IPS-18c (cell line): Measurements from ENCODE around the gene WAPL.

Experiments
- H3K4me3 ChIP-seq: 2 replicates; pipeline ENCODE4 v1.7.0; 2013; ENCODE audit warnings: low read depth, mild to moderate bottlenecking, low read length, moderate library complexity; ENCODE audit not compliant: insufficient read depth
- H3K9me3 ChIP-seq: one replicate; pipeline ENCODE4 v1.6.1; 2013; ENCODE audit warnings: mild to moderate bottlenecking, low read length, moderate library complexity; ENCODE audit not compliant: control insufficient read depth, insufficient read depth

The WAPL gene

DNA sequence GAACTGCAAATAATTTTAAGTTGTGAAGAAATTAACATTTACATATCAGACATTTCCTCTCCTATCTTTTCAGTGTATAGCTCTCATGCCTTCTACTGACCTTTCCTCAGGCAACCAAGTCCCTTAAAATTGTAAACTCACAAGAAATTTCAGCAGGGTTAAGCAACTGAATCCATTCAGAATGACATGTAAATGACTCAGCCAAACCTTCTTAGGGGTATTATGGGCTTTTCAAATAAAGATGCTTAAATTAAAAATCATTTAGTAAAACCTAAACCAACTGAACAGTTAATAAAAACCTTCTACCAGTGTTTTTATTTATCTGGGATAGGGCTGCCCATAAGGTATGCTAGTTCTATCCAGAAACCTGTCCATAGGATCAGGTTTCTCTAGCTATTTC, 20.7 kb downstream of the WAPL start:
- H3K9me3 ChIP-seq, result no peaks in the 10 kb centered on the region

DNA sequence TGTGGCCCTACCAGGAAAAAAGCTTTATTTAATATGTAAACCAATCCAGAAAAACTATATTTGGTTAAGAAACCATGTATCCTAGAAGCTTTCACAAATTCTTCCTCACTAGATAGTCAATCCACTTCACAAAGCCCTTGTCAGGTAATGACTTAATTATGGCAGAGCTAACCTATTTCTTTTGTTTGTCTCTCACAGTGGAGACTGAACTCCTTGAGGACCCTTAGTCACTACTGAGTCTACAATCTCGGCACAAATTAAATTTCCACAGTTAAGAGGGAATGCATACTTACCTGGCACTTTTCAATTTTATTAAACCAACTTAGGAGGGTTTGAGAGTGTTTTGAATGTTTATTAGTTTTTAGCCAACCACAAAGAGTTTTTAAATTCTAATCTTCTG, 23.0 kb downstream of the WAPL start:
- Histone ChIP-seq H3K4me3 (no peak overlapping the region), H3K9me3 (no peaks in the 10 kb centered on the region)

More for the DNA sequence above, 20.7 kb downstream of the WAPL start:
- no peak overlapping the region for H3K4me3 ChIP-seq

DNA sequence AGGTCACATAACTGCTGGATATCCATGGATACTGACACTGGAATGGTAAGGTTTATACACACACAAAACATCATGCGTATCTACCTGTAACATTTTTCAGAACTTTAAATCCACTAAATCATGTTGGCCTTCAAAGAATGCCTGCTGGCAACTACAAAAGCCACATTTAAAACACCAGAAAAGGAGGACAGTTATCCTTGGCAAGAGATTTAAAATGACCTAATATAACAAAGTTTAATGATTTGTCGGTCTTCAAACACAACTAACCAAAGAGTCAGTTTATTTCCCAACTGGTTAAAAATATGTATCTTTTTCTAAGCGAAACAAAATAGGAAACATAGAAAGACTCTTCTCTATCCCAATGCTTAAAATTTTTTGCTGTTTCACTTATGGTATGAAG, 24.0 kb downstream of the WAPL start:
- Histone ChIP-seq H3K4me3 (no peak overlapping the region), H3K9me3 (no peaks in the 10 kb centered on the region)

DNA sequence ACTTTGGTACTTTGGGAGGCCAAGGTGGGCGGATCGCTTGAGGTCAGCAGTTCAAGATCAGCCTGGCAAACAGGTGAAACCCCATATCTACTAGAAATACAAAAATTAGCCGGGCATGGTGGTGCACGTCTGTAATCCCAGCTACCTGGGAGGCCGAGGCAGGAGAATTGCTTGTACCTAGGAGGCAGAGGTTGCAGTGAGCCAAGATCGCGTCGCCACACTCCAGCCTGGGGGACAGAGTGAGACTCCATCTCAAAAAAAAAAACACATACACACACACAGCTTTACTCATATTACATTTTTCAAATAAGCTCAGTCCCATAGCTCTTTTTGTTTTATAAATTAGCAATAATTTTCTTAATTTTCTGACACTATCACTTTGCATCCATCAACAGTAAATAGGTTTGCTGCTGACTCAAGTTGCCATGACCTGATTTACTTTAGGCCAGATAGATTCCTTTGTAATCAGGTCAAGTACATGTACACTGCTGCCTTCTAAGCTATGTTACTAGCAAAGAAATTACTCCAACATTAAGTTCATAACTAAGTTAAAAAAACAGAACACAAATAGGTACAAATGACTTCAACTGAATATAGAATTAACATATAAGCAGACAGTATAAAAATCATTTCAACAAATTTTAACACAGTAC, 31.5 kb downstream of the WAPL start:
- no peaks in the 10 kb centered on the region for H3K9me3 ChIP-seq
- H3K4me3 ChIP-seq, result no peak overlapping the region

DNA sequence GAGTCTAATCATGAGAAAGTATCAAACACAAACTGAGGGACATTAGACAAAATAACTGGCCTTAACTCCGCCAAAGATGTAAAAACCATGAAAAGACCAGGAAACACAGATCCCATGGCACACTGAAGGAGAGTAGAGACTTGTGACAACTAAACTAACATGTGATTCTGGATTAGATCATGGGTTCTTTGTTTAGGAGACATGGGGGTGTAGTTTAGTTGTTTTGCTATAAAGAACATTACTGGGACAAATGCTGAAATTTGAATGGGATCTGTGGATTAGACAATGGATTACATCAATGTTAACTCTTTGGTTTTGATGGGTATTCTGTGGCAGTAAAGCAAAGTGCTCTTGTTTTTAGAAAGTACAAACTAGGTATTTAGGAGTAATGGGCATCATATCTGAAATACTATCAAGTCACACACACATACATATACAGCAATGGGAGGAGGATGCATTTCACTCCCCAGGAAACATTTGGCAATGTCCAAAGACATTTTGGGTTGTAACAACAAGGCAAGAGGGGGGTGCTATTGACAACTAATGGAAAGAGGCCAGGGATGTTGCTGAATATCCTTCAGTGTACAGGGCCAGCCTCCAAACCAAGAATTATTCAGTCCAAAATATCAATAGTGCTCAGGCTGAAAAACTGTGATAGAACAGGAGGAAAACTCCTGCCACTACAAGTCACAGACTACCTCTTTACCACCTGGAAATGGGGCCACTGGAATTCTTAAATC, 32.4 kb downstream of the WAPL start:
- Histone ChIP-seq H3K9me3 (no peaks in the 10 kb centered on the region), H3K4me3 (no peak overlapping the region)

DNA sequence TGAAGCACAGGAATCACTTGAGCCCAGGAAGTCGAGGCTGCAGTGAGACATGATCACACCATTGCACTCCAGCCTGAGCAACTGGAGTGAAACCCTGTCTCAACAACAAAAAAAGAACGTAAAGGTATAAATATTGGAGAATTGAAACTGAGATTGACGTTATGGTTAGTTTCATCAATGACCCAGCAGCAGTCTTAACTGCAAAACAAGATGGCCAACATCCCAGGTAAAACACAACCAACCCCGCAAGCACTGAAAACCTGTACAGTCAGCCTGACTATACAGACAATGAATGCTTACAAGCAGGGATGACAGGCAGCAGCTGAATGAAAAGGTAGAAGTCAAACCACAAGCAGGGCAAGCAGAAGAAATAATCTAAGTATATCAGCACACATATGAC, 34.7 kb downstream of the WAPL start:
- no peaks in the 10 kb centered on the region for H3K9me3 ChIP-seq
- no peak overlapping the region for H3K4me3 ChIP-seq

DNA sequence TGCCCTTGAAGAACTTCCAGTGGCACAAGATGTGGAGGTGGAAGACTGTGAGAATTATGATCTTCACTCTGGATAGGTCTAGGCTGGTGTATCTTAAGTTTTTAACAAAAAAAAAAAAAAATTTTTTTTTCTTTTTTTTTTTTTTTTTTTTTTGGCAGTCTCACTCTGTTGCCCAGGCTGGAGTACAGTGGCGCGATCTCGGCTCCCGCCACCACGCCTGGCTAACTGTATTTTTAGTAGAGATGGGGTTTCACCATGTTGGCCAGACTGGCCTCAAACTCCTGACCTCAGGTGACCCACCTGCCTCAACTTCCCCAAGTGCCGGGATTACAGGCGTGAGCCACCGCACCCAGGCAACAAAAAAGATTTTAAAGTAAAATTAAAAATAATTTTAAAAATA, 37.9 kb downstream of the WAPL start:
- no peak overlapping the region for H3K4me3 ChIP-seq
- no peaks in the 10 kb centered on the region for H3K9me3 ChIP-seq

DNA sequence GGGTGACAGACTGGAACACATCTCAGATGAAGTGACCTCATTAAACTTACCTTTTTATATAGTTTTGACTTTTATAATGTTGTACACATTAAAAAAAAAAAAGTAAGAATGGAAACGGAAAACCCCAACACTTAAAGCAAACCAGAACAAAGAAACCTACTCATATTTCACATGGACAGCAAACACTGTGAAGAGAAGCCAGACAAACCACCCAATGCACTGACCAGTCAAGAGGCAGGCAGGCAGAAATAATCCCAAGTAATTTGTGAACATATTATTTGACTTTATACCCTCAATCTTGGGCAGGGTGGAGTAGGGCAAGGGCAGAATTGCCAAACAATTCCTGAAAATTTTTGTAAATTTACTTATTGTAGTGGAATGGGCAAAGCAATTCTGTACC, 39.8 kb downstream of the WAPL start:
- no peak overlapping the region for H3K4me3 ChIP-seq
- no peaks in the 10 kb centered on the region for H3K9me3 ChIP-seq

DNA sequence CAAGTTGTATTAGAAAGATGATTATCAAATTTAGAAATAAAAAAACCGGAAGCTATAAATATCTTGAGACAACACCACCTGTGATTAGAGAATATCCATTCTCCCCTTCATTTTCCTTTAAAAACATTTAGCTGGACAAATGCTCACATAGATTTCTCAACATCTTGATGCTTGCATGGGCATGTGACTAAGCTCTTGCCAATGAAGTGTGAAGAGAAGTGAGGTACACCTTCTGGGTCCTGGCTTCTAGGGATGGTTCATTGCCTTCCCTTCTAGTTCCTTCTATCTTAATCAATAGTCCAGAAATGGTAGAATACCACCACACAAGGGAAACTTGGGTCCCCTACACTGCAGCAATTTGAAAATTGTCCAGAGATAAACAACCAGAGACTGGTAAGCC, 41.0 kb downstream of the WAPL start:
- Histone ChIP-seq H3K9me3 (no peaks in the 10 kb centered on the region), H3K4me3 (no peak overlapping the region)

DNA sequence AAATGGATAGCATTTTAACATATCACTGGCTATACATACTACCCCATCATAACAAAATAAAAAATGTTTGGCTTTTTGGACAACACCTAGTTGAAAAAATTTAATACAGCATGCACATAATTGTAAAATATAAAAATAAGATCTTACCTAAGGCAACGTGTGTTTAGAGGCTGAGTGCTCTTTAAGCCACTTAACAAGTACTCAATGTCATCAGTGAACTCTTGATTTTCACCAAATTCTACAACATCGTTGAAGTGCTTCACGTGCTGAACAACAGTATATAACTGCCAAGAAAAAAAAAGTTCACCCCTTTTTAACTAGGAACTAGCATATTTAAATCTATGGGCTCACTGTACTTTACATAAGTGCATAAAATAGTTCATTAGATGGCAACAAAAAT, 49.5 kb downstream of the WAPL start:
- no peak overlapping the region for H3K4me3 ChIP-seq
- no peaks in the 10 kb centered on the region for H3K9me3 ChIP-seq

DNA sequence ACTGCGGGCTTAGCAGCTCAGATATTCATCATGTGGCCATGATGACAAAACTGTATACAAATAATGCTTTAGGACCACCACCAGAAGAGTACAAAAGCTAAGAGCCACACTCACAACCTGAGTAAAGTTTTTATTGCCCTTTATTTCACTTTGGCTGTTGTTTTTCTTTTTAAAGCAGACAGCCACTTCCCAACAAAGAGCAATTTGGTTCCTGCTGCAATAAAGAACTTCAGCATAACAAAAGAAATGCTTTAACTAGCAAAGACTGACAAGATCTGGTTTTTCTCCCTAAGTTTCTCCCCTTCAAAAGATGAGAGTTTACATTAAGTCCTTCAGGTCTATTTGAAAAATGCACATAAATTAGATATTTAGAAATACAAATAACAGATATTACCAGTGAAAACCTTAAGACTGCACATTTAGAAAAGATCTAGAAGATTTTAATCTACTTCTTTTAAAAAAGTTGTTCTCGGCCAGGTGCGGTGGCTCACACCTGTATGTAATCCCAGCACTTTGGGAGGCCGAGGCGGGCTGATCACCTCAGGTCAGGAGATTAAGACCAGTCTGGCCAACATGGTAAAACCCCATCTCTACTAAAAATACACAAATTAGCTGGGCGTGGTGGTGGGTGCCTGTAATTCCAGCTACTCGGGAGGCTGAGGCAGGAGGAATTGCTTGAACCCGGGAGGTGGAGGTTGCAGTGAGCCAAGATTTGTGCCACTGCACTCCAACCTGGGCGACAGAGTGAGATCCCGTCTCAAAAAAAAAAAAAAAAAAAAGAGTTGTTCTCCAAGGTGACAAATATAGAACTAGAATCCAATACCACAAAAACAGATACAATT, 59.4 kb downstream of the WAPL start:
- H3K4me3 ChIP-seq, result no peak overlapping the region
- H3K9me3 ChIP-seq, result no peaks in the 10 kb centered on the region

DNA sequence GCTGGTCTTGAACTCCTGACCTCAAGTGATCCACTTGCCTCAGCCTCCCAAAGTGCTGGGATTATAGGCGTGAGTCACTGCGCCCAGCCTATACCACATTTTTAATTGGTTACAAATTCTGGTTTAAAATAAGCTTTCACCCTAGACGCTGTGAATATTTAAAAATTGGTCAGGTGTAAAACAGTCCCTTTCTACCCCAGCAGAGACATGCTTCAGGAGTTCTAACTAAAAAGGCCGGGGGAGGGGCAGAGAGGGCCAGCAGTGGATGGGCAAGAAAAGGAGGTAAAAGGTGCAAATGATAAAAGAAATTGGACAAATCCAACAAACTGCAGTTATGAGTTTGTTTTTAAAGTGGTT, 70.0 kb downstream of the WAPL start:
- no peaks in the 10 kb centered on the region for H3K9me3 ChIP-seq
- no peak overlapping the region for H3K4me3 ChIP-seq

DNA sequence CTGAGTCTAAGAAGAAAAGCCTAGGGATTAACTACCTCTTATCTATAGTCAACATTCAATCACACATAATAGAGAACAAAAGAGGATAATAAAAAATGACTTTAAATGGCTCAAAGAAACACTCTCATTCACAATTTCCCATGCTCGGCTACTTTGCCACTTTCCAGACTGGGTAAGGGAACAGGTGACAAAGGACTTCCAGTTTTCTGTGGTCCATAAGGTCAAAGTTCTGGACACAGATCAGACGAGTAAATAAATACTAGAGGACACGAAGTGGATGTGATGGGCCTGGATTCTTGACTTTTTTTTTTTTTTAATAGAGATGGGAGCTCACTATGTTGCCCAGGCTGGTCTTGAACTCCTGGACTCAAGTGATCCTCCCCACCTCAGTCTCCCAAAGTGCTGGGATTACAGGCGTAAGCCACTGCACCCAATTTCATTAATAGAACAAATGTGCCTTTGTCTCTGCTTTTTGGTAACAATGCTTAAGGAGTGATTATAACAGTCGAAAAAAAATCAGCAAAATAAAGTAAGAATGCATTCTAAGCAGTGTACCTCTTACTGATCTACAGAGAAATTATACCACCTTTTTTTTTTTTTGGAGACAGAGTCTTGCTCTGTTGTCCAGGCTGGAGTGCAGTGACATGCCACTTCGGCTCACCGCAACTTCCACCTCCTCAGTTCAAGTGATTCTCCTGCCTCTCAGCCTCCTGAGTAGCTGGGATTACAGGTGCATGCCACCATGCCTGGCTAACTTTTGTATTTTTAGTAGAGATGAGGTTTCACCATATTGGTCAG, 70.6 kb downstream of the WAPL start:
- no peak overlapping the region for H3K4me3 ChIP-seq
- H3K9me3 ChIP-seq, result no peaks in the 10 kb centered on the region

DNA sequence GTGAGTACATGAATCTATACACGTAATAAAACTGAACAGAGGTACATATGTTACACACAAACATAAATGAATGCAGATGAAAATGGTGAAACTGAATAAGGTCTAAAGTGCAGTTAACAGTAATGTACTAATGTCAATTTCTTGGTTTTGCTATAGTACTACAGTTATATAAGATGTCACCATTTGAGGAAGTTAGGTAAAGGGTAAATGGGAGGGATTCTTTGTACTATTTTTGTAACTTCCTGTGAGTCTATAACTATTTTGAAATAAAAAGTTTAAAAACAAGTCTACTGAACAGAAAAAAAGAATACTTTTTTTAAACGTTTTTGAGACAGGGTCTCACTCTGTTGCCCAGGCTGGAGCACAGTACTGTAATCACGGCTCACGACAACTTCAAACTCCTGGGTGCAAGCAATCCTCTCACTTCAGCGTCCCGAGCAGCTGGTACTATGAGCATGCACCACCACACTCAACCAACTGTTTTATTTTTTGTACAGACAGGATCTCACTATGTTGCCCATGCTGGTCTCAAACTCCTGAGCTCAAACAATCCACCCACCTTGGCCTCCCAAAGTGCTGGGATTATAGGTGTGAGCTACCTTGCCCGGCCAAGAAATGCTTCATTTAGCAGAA, 71.5 kb downstream of the WAPL start:
- H3K9me3 ChIP-seq, result no peaks in the 10 kb centered on the region
- no peak overlapping the region for H3K4me3 ChIP-seq

DNA sequence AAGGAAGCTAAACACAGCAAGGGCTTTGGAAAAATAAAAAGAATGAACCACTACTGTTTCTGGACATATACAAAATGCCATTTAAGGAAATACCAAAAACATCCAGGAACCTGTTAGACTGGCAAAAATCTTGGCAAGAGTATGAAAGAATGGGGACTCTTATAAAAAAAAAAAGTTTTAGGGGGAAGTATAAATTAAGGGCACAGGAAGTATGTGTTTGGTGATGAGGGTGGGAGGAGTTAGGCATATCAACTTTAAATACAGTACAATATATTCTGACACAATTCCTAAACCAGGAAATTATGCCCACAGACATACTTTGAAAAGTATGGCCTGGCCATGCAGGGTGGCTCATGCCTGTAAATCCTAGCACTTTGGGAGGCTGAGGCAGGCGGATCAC, 74.2 kb downstream of the WAPL start:
- no peak overlapping the region for H3K4me3 ChIP-seq
- no peaks in the 10 kb centered on the region for H3K9me3 ChIP-seq

DNA sequence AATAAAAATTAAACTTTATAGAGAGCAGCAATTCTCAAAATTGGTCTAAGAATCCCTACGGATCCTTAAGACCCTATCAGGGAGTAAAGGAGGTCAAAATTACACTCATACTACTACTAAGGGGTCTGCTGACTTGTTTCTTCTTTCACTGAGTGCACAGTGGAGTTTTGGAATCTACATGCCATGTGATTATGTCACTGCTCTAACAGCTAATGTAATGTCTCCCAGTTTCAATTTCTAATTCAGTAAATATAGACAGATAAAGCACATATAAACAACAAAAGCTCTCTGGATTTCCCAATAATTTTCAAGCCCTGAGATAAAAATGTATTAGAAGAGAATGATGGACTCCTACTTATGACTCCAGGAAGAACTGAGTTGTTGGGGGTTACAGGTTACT, 74.6 kb downstream of the WAPL start:
- Histone ChIP-seq H3K4me3 (no peak overlapping the region), H3K9me3 (no peaks in the 10 kb centered on the region)

DNA sequence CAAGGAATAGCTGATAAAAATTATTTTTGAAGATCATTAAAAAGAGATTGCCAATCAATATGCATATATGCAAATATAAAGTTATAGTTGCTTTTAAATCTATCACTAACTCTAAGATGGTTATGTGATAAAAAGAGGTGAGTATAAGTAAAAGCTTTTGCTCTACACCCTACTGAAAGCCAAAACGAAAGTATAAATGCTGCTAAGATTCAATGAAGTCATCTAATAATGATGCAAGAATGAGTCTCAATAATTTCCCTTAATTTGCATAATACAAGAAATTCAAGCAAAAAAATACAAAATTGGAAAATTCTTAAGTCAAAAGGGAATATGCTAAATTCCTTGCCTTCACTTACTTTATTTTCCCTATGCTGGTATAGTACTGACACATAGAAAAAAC, 75.2 kb downstream of the WAPL start:
- no peaks in the 10 kb centered on the region for H3K9me3 ChIP-seq

More for the DNA sequence above, 75.2 kb downstream of the WAPL start:
- H3K4me3 ChIP-seq, result no peak overlapping the region
